ENCODE data around the gene CLIC6. TPM values are rescaled to one million over a fixed set of nuclear protein-coding genes. Genes with fewer than 3 reads are reported as not detected.

The CLIC6 gene
- total RNA-seq, 1 donor from 2014 or later = 17.6 TPM

DNA sequence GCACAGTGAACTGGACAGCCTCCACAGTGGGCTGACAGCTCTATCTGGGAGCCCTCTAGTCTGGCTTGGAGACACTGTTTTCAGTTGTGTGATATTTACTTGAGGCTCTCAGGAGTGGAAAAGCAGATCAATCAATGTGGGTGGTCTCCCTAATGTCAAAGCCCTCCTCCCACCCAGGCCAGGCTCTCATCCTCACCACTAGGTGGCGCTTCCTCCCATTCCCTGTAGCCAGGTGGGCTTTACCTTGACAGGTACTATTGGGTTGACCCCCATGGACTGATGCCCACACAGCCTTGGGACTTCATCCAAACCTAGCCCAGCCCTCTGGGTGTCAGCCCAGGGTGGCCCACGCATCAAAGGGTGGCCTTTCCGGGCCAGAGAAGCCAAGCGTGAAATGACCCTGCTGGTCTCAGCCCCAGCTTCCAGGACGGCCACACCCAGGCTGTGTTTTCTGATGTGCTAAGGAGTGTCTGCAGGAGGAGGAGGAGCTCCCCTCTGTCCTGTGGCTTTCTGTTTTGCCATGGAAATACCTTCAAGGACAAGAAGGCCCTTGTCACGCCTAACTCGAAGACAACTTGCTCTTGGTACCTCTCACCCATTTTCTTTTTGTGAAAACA, 54.0 kb downstream of the CLIC6 start:
- H3K4me1 Mint-ChIP-seq (ENCODE audit: unreplicated experiment) = no peaks in the 10 kb centered on the region
- DNase-seq (ENCODE audit: extremely low spot score, unreplicated experiment) = no peak
- H3K4me3 Mint-ChIP-seq = no peak overlapping the region
- no peak overlapping the region for H3K27ac Mint-ChIP-seq
- no peaks in the 10 kb centered on the region for H3K9me3 Mint-ChIP-seq
- peaks cover 6% of the 10 kb centered on the region for H3K27me3 Mint-ChIP-seq
- TF ChIP-seq, protein P1, sequence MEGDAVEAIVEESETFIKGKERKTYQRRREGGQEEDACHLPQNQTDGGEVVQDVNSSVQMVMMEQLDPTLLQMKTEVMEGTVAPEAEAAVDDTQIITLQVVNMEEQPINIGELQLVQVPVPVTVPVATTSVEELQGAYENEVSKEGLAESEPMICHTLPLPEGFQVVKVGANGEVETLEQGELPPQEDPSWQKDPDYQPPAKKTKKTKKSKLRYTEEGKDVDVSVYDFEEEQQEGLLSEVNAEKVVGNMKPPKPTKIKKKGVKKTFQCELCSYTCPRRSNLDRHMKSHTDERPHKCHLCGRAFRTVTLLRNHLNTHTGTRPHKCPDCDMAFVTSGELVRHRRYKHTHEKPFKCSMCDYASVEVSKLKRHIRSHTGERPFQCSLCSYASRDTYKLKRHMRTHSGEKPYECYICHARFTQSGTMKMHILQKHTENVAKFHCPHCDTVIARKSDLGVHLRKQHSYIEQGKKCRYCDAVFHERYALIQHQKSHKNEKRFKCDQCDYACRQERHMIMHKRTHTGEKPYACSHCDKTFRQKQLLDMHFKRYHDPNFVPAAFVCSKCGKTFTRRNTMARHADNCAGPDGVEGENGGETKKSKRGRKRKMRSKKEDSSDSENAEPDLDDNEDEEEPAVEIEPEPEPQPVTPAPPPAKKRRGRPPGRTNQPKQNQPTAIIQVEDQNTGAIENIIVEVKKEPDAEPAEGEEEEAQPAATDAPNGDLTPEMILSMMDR (conservative IDR thresholded peaks at IDR 0.05) = peak; percentile 68
- H3K36me3 Mint-ChIP-seq = no peaks in the 10 kb centered on the region

DNA sequence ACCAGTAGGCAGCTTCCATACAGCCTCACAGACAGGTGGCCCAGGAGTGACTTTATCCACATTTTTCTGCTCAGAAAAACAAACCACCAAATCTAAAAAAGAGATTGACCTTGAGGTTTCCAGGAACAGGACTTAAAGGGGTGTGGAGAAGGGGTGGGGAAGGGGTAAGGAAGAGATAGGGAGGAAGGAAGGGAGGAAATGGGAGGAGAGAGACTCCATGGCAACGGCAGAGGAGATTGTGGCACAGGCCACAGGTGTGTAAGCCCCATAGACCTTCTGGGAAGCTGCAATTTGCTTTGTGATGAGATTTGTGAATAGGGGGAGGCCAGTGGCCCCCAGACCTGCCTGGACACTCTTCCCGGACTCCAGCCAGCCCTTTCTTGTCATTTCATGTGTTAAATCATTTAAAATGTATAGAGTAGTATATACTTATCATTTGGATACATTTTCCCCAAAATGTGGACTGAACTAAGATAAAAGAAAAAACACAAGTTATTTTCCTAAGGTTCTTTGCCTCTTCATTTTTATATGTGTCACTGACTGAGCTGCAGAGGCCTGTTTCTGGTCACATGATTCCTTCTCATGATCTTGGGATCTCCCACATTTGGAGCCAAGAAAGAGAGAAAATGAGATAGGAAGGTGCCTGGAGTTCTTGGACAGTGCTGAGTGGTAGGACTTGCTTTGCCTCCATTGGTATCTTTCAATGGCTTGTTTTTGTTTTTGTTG, 55.5 kb downstream of the CLIC6 start:
- DNase-seq (ENCODE audit: extremely low spot score, unreplicated experiment) = no peak

GRCh38 chr21:34724857-34725195, 56.0 kb downstream of the CLIC6 start:
- TF ChIP-seq, protein P1 (conservative IDR thresholded peaks at IDR 0.05) = no peak
- Mint-ChIP-seq H3K9me3 (no peaks in the 10 kb centered on the region), H3K27ac (no peak overlapping the region), H3K4me1 (ENCODE audit: unreplicated experiment) (no peaks in the 10 kb centered on the region), H3K36me3 (no peaks in the 10 kb centered on the region), H3K27me3 (peaks cover 9% of the 10 kb centered on the region), H3K4me3 (no peak overlapping the region)
- DNase-seq (ENCODE audit: extremely low spot score, unreplicated experiment) = no peak

More for the DNA sequence above, 55.5 kb downstream of the CLIC6 start:
- TF ChIP-seq, protein P1 (conservative IDR thresholded peaks at IDR 0.05) = no peak
- Mint-ChIP-seq H3K4me3 (no peak overlapping the region), H3K27me3 (peaks cover 9% of the 10 kb centered on the region), H3K36me3 (no peaks in the 10 kb centered on the region), H3K4me1 (ENCODE audit: unreplicated experiment) (no peaks in the 10 kb centered on the region), H3K27ac (no peak overlapping the region), H3K9me3 (no peaks in the 10 kb centered on the region)

DNA sequence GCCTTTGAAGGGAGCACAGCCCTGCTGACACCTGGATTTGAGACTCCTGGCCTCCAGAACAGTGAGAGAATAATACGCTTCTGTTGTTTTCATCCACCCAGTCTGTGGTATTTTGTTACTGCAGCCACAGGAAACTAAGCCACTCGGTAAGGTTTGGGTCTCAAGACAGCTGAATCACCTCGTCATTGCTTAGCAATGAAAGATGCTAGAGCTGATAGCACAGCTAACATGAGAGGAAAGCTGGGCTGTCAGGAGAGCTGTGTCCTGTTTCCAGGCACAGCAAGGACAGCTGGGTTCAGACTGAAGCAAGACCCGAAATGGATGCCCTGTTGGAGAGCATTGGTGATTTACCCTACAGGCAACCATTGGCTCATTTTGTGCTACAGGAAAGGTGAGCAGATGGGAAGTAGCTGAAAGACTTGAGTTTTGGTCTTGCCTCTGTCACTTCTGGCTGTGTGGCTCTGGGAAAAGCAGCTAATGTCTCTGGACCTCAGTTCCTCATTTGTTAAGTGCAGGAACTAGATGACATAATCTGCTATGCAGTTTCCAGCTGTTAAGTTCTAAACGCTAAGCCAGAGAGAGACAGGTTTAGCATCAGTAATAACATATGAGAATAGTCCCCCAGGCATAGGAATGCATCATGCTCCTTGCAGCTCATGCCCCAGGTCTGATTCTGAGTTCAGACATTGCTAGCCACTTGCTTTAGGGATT, 58.0 kb downstream of the CLIC6 start:
- H3K27ac Mint-ChIP-seq = no peak overlapping the region
- TF ChIP-seq, protein P1 (conservative IDR thresholded peaks at IDR 0.05) = no peak

DNA sequence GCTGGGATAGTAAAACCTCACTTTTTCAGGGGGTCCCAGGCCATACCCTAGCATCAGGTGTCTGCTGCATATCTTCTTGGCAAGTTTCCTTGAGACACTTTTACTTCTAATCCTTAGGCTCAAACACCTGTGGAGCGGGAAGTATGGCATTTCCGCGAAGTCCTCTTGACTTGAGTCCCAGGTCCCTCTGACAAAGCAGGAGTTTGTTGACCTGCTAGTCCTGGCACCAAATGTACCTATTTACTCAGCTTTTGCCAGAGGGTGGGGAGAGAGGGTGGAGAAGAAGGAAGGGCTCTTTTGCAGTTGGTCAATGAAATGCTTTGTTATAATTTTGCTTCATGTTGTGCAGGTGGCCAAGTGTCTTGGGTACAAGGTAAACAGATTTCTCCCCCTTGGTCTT, 59.7 kb downstream of the CLIC6 start:
- H3K9me3 Mint-ChIP-seq = no peaks in the 10 kb centered on the region
- no peak overlapping the region for H3K4me3 Mint-ChIP-seq
- no peak overlapping the region for H3K27ac Mint-ChIP-seq
- H3K4me1 Mint-ChIP-seq (ENCODE audit: unreplicated experiment) = no peaks in the 10 kb centered on the region
- no peaks in the 10 kb centered on the region for H3K36me3 Mint-ChIP-seq
- peaks cover 17% of the 10 kb centered on the region for H3K27me3 Mint-ChIP-seq
- DNase-seq (ENCODE audit: extremely low spot score, unreplicated experiment) = no peak
- TF ChIP-seq, protein P1 (conservative IDR thresholded peaks at IDR 0.05) = no peak

More for the DNA sequence above, 58.0 kb downstream of the CLIC6 start:
- no peak for DNase-seq (ENCODE audit: extremely low spot score, unreplicated experiment)
- peaks cover 15% of the 10 kb centered on the region for H3K27me3 Mint-ChIP-seq
- H3K9me3 Mint-ChIP-seq = no peaks in the 10 kb centered on the region
- no peak overlapping the region for H3K4me3 Mint-ChIP-seq
- no peaks in the 10 kb centered on the region for H3K4me1 Mint-ChIP-seq (ENCODE audit: unreplicated experiment)
- H3K36me3 Mint-ChIP-seq = no peaks in the 10 kb centered on the region
